A549 (cell line): ENCODE measurements around the gene LUC7L2.

ENCODE experiments used
- CEBPB ChIP-seq, 2 experiments: fragments of >200 bp in 1 of 2; sonication (Bioruptor Twin) in 1 of 2; formaldehyde crosslinking in 1 of 2; IDR thresholded peaks; 2 replicates each; pipeline ENCODE4 v1.6.1; 2012 to 2016
- CHD2 ChIP-seq: fragments of 150-350 bp; IDR thresholded peaks from 2 replicates; pipeline ENCODE4 v1.6.1; 2014; ENCODE audit warnings: low read length; ENCODE audit not compliant: partially characterized antibody
- CTCF ChIP-seq: fragments of >200 bp; sonication (Bioruptor Twin); formaldehyde crosslinking; IDR thresholded peaks from 3 replicates; pipeline ENCODE4 v1.5.1; 2016
- EP300 ChIP-seq, 2 experiments: fragments of >200 bp; sonication (Bioruptor Twin); formaldehyde crosslinking; IDR thresholded peaks; 2 replicates in 1 of 2; 3 replicates in 1 of 2; pipeline ENCODE4 v1.6.1; 2016 to 2017
- FOSL2 ChIP-seq, 2 experiments: fragments of 450-650 bp in 1 of 2; fragments of >200 bp in 1 of 2; sonication (Bioruptor Twin) in 1 of 2; formaldehyde crosslinking; IDR thresholded peaks; 2 replicates each; pipeline versions ENCODE4 v1.5.0 to v1.6.1; 2016 to 2020; ENCODE audit warnings: mild to moderate bottlenecking in 1 of 2, moderate library complexity in 1 of 2
- POLR2A ChIP-seq: IDR thresholded peaks from 2 replicates; pipeline ENCODE4 v1.6.1; 2012; ENCODE audit warnings: mild to moderate bottlenecking, low read length

- TF ChIP-seq CTCF (no peak), EP300 (IDR thresholded peaks at IDR 0.05) (no peak), FOSL2 (IDR thresholded peaks at IDR 0.05) (no peak), FOSL2 (CRISPR knock-in tag; IDR thresholded peaks at IDR 0.05) (no peak), CHD2 (no peak), POLR2A (no peak), CEBPB (IDR thresholded peaks at IDR 0.05) (no peak)
These were observed 10.7 kb downstream of the LUC7L2 start for GRCh38 chr7:139370301-139370942.
